Smooth muscle cell (in vitro differentiated cells): Measurements from ENCODE around the gene PRR23A. TPM values are rescaled to one million over a fixed set of nuclear protein-coding genes. Genes with fewer than 3 reads are reported as not detected.

Experiments
- DNase-seq: peaks from one replicate; lab custom pipeline; 2025; ENCODE audit not compliant: unreplicated experiment; lab: John Stamatoyannopoulos, UW
- H2AFZ ChIP-seq: fragments of 200-600 bp; sonication (generic); 2 replicates; pipeline ENCODE4 v1.6.0; 2016; ENCODE audit warnings: antibody characterized with exemption, low read depth, mild to moderate bottlenecking
- H3F3A ChIP-seq: fragments of 200-600 bp; sonication (generic); 2 replicates; pipeline ENCODE4 v1.6.0; 2017; ENCODE audit warnings: antibody characterized with exemption, low read depth
- H3K27ac ChIP-seq: fragments of 200-600 bp; sonication (generic); 2 replicates; pipeline ENCODE4 v1.5.1; 2016; ENCODE audit warnings: low read depth, mild to moderate bottlenecking
- H3K27me3 ChIP-seq: fragments of 200-600 bp; sonication (generic); 2 replicates; pipeline ENCODE4 v1.6.1; 2016; ENCODE audit warnings: low read depth, mild to moderate bottlenecking
- H3K36me3 ChIP-seq: fragments of 200-600 bp; sonication (generic); 2 replicates; pipeline ENCODE4 v1.5.1; 2016; ENCODE audit warnings: low read depth
- H3K4me1 ChIP-seq: fragments of 200-600 bp; sonication (generic); 2 replicates; pipeline ENCODE4 v1.5.1; 2016; ENCODE audit warnings: low read depth
- H3K4me2 ChIP-seq: fragments of 200-600 bp; sonication (generic); 2 replicates; pipeline ENCODE4 v1.6.0; 2016; ENCODE audit warnings: mild to moderate bottlenecking
- H3K4me3 ChIP-seq: fragments of 200-600 bp; sonication (generic); 2 replicates; pipeline ENCODE4 v1.5.1; 2016; ENCODE audit warnings: mild to moderate bottlenecking
- H3K79me2 ChIP-seq: fragments of 200-600 bp; sonication (generic); 2 replicates; pipeline ENCODE4 v1.6.0; 2016; ENCODE audit warnings: low read depth, mild to moderate bottlenecking
- H3K9ac ChIP-seq: fragments of 200-600 bp; sonication (generic); 2 replicates; pipeline ENCODE4 v1.6.0; 2016; ENCODE audit warnings: low read depth
- H3K9me3 ChIP-seq: fragments of 200-600 bp; sonication (generic); replicated peaks from 2 replicates; pipeline ENCODE4 v1.5.1; 2016; ENCODE audit warnings: low read depth
- H4K20me1 ChIP-seq: fragments of 200-600 bp; sonication (generic); 2 replicates; pipeline ENCODE4 v1.6.0; 2016; ENCODE audit warnings: low read depth
- WGBS: methylation state at CpG from one replicate; pipeline ENCODE4 v1.1.7; 2016; ENCODE audit warnings: low lambda C conversion rate; 5-methylcytosine and 5-hydroxymethylcytosine counted together
- polyA plus RNA-seq: library from polyadenylated mRNA; unstranded; fragments of >200 nt; fragmentation: Nextera tagmentation; extraction: Ambion mirVana; gene quantifications from 2 replicates; pipeline ENCODE4 v1.2.1, GENCODE V29; 2016
- total RNA-seq: library from RNA; depleted of rRNA; stranded (reverse); fragments of >200 nt; gene quantifications from 2 replicates; pipeline ENCODE4 v1.2.3, GENCODE V29; 2014
- TF ChIP-seq, protein P1 (sequence below): fragments of 200-600 bp; sonication (generic); IDR thresholded peaks from 2 replicates; pipeline ENCODE4 v1.5.1; 2017; ENCODE audit warnings: borderline replicate concordance, mild to moderate bottlenecking, antibody characterized with exemption; ENCODE audit not compliant: insufficient read depth, poor library complexity, severe bottlenecking

PRR23A gene
- not detected in 2 replicates for total RNA-seq
- polyA plus RNA-seq, result not detected in 2 replicates

DNA sequence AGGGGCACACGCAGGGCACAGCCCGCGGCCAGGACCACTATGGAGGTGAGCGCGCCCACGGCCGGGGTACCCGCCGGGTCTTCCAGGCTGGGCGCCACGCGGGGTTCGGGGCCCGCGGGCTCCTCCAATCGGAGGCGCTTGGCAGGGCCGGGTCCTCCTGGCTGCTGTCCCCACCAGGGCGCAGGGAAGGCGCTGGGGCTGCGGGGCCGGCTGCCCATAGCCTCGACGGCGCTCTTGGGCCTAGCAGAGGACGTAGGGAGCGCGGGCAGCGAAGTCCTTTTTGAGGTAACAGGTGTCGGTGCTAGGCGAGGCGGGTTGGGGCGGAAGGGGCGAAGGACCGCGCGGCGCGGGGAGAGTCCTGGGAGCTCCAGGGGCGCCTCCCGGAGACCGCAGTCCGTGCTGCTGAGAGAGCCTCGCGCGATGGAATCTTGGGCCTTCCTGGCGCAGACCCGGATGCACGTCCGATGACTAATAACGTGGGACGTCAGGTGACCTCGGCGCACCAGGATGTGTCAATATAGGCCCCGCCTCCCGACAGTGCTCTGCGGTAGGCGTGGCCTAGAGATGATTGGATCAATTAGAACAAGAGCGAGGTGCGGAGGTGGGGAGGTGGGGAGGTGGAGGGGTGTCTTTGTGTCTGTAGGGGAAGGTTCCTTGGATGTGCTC, at the start of gene PRR23A:
TSS of gene PRR23A (minus strand) at position 218 of the 666 bp plus-strand sequence. CDS start at position 218, 0 bp downstream.
- H3K4me1 ChIP-seq, result no peaks in the 10 kb centered on the region
- 97% methylated on average over 52 of the region's 60 CpGs for WGBS
- H3F3A ChIP-seq, result no peaks in the 10 kb centered on the region
- no peaks in the 10 kb centered on the region for H3K79me2 ChIP-seq
- no peak within 1 kb of the TSS for H3K4me3 ChIP-seq
- H3K9ac ChIP-seq, result no peak within 1 kb of the TSS
- no peak within 1 kb of the TSS for H3K4me2 ChIP-seq
- no peak within 1 kb of the TSS for H2AFZ ChIP-seq
- DNase-seq, result no peak
- no peaks in the 10 kb centered on the region for H3K36me3 ChIP-seq
- H4K20me1 ChIP-seq, result no peaks in the 10 kb centered on the region
- H3K9me3 ChIP-seq, result no peaks in the 10 kb centered on the region
- no peak within 1 kb of the TSS for H3K27ac ChIP-seq
- H3K27me3 ChIP-seq, result no peaks in the 10 kb centered on the region
- TF ChIP-seq, protein P1, sequence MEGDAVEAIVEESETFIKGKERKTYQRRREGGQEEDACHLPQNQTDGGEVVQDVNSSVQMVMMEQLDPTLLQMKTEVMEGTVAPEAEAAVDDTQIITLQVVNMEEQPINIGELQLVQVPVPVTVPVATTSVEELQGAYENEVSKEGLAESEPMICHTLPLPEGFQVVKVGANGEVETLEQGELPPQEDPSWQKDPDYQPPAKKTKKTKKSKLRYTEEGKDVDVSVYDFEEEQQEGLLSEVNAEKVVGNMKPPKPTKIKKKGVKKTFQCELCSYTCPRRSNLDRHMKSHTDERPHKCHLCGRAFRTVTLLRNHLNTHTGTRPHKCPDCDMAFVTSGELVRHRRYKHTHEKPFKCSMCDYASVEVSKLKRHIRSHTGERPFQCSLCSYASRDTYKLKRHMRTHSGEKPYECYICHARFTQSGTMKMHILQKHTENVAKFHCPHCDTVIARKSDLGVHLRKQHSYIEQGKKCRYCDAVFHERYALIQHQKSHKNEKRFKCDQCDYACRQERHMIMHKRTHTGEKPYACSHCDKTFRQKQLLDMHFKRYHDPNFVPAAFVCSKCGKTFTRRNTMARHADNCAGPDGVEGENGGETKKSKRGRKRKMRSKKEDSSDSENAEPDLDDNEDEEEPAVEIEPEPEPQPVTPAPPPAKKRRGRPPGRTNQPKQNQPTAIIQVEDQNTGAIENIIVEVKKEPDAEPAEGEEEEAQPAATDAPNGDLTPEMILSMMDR, result no peak

GRCh38 chr3:139052802-139053600, 46.9 kb upstream of the PRR23A start:
- no peaks in the 10 kb centered on the region for H3K79me2 ChIP-seq
- H4K20me1 ChIP-seq, result no peaks in the 10 kb centered on the region
- H3K4me3 ChIP-seq, result no peak overlapping the region
- H3K27ac ChIP-seq, result no peak overlapping the region
- no peaks in the 10 kb centered on the region for H3K4me1 ChIP-seq
- H3K9ac ChIP-seq, result no peak overlapping the region
- H3K27me3 ChIP-seq, result no peaks in the 10 kb centered on the region
- no peaks in the 10 kb centered on the region for H3K9me3 ChIP-seq
- no peaks in the 10 kb centered on the region for H3K36me3 ChIP-seq
- no peak overlapping the region for H3K4me2 ChIP-seq
- 80% methylated on average over 2 of the region's 2 CpGs for WGBS
- TF ChIP-seq, protein P1, result no peak
- DNase-seq, result no peak
- H3F3A ChIP-seq, result no peaks in the 10 kb centered on the region
- H2AFZ ChIP-seq, result no peak overlapping the region

DNA sequence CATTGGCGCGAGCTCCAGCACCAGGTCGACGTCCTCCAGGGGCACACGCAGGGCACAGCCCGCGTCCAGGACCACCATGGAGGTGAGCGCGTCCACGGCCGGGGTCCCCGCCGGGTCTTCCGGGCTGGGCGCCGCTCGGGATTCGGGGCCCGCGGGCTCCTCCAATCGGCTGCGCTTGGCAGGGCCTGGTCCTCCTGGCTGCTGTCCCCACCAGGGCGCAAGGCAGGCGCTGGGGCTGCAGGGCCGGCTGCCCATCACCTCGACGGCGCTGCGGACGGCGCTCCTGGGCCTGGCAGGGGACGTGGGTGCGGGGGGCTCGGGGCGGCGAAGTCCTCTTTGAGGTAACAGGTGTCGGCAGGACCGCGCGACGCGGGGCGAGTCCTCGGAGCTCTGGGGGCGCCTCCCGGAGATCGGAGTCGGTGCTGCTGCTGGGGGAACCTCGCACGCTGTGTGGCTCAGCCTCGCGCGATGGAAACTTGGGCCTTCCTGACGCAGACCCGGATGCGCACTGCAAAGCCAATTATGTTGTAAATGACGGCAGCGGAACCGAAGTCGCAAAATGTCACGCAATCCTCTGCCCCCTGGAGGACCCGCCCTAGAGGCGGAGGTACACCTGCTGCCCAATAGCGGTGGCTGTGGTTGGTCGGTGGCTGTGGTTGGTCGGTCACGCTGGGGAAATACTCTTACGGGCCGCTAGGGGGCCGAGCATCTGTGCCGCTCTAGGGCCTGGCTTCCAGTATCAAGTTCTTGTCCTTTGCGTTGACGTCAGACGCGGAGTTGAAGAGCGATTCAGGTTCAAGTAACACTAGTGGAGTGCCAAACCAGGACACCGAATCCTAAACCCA, 38.5 kb upstream of the PRR23A start, which contains the start of gene PRR23C:
TSS of gene PRR23C (minus strand) at position 527 of the 845 bp plus-strand sequence. CDS start at position 255, 272 bp downstream.
- H3F3A ChIP-seq, result no peaks in the 10 kb centered on the region
- no peak within 1 kb of the TSS for H2AFZ ChIP-seq
- no peaks in the 10 kb centered on the region for H3K27me3 ChIP-seq
- no peaks in the 10 kb centered on the region for H3K4me1 ChIP-seq
- no peak within 1 kb of the TSS for H3K4me2 ChIP-seq
- TF ChIP-seq, protein P1, result no peak
- no peaks in the 10 kb centered on the region for H3K9me3 ChIP-seq
- 96% methylated on average over 76 of the region's 77 CpGs for WGBS
- no peaks in the 10 kb centered on the region for H3K79me2 ChIP-seq
- no peak within 1 kb of the TSS for H3K9ac ChIP-seq
- no peaks in the 10 kb centered on the region for H3K36me3 ChIP-seq
- no peak within 1 kb of the TSS for H3K4me3 ChIP-seq
- no peak for DNase-seq
- H3K27ac ChIP-seq, result no peak within 1 kb of the TSS
- H4K20me1 ChIP-seq, result no peaks in the 10 kb centered on the region
